Stimulated activated CD4-positive, alpha-beta T cell treated with anti-CD3 and anti-CD28 coated beads, Interleukin-12 subunit alpha, Interleukin-12 subunit beta, amount 100 ng/mL, for 24 hours (primary cell): Measurements from ENCODE around the gene KCNIP1.

Experiments used
- DNase-seq, 2 experiments: peaks; one replicate each; pipeline ENCODE4 v3.0.0-alpha.2; 2020; ENCODE audit warnings: low read depth in 2 of 2

The KCNIP1 gene

DNA sequence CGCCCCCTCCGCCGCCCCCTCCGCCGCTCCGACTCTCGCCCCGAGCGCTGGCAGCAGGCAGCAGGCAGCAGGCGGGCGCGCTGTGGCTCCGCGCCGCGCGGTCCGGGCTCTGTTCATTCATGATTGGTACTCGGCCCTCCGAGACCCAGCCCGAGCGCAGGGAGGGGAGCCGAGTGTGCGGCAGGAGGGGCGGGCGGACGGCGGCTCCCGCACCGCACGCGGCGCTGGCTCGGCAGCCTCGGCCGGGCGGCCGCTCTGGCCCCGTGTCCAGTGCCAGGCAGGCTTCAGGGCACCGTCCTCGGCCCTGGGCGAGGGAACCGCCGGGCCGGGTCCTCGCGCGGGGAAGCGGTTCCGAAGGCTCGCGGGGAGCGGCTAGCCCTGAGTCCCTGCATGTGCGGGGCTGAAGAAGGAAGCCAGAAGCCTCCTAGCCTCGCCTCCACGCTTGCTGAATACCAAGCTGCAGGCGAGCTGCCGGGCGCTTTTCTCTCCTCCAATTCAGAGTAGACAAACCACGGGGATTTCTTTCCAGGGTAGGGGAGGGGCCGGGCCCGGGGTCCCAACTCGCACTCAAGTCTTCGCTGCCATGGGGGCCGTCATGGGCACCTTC is at the start of gene KCNIP1:
TSS of gene KCNIP1 (plus strand) at position 31 of the 607 bp plus-strand sequence.
- no peak for DNase-seq

GRCh38 chr5:170463426-170463825 is 40.4 kb upstream of the KCNIP1 start:
- DNase-seq = no peak

GRCh38 chr5:170464280-170465127 is 39.3 kb upstream of the KCNIP1 start:
- no peak for DNase-seq

- DNase-seq = no peak
Observed at GRCh38 chr5:170466553-170466952, 37.3 kb upstream of the KCNIP1 start.

DNA sequence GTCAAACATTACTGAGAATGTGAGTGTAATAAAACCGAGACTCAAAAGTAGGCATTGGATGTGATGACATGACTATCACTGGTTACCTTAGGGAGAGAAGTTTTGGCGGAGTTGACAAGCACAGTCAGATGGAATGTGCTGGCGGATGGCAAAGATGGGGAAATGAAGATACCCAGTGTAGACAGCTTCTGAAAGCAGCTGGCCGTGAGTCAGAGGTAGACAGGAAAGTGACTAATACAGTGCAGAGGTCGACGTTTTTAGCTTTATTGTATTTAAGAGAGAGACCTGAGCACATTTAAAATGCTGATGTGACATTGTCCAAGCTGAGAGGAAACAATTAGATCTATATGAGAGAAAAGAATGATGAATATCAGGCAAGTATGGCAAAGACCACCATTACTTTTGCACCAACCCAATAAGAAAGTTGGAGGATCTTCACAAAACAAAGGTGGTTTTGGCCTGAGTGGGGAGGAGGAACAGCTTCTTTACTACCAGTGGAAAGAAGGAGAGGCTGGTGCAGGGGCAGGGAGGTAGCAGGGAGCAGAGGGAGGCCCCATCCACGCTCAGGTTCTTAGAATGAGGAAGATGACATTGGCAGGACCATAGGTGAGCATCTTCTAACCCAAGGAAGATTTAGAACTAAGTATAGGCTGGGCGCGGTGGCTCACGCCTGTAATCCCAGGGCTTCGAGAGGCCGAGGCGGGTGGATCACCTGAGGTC is 36.7 kb upstream of the KCNIP1 start:
- peak; percentile 22 to 44 for DNase-seq

DNA sequence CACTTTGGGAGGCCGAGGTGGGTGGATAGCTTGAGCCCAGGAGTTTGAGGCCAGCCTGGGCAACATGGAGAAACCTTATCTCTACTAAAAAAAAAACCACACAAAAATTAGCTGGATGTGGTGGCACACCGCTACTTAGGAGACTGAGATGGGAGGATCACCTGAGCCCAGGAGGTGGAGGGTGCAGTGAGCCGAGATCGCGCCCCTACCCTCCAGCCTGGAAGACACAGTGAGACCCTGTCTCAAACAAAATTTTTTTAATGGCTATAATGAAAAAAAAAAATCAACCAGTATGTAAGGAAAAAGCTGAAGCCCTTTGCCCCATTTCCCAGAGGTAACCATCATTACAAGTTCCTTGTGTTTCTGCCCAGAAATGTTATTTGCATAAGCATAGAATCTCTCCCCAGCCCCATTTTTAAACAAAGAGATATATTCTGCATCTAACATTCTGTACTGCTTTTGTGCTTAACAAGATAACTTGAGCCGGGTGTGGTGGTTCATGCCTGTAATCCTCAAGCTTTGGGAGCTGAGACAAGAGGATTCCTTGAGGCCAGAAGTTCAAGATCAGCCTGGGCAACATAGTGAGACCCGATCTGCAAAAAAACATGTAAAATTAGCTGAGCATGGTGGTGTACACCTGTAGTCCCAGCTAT is 35.1 kb upstream of the KCNIP1 start:
- DNase-seq = no peak

DNA sequence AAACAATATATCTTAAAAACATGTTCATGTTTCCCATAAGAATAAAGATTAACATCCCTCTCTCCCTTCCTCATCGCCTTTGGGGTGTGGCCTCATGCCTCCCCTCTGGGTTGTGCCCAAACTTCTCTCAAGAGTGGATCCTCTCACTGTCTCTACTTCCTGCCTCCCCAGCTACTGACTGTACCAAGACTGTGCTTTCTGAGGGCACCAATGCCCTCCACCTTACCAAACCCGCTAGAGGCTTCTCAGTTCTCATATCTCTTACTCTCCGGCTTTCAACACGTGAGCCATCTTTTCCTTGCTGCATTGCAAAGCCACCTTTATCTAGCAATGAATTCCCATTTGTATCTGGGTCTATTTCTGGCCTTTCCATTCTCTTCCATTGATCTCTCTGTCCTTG is 34.4 kb upstream of the KCNIP1 start:
- no peak for DNase-seq

GRCh38 chr5:170470275-170470674 is 33.5 kb upstream of the KCNIP1 start:
- DNase-seq = no peak

DNA sequence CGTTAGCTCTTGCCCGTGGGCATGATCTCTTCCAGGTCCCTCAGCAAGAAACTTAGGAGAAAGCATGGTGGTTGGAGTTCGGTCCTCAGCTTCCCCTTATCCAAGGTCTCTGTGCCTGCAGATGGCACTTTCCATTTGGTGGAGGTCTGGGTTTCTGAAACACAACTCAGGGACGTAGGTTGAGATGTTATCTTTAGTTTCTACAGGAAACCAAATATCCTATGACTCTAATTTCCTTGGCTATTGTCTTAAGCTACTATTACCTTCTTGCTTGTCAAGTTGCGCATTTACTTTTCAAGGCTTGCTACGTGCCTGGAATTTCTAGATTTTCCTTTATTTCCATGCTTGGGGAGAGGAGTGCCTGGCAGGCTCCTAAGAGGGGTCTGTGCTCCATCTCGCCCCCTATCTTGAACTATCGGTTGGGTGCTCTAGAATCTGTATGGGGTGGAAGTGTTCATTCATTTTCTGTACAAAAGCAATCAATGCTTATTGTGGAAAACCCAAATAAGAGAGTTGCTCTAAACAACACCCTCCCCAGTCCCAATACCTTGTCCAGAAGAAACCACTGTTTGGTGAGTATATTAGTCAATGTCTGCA is 32.9 kb upstream of the KCNIP1 start:
- no peak for DNase-seq

DNA sequence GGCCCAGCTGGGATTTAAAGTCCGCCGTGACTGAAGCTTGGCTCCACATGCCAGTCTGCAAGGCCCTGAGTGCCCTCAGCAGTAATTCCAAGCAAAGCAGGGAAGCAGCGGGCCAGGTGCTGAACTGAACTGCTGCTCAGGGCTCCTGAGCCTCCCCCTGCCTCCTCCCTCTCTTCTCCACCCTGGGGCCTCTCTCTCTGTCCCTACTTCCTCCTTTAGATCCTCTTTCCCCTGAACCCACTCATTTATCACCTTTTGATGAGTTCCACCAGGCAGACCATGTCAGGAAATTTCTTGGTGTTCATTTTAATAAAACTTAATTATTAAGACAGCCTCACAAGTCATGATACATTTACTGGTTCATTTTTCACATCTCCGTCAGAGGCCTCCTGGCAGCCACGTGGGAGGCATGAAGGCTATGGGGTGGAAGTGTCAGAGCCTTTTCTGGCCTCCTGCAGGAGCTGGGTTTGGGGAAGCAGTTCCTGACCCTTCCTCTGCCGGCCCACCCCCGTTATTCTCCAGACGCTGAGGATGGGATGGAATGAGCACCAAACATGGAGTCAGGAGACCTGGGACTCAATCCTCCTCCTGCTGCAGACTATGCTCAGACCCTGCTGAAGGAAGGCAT is 32.2 kb upstream of the KCNIP1 start:
- no peak for DNase-seq

- no peak for DNase-seq
Observed at GRCh38 chr5:170473642-170474041, 30.2 kb upstream of the KCNIP1 start.

DNA sequence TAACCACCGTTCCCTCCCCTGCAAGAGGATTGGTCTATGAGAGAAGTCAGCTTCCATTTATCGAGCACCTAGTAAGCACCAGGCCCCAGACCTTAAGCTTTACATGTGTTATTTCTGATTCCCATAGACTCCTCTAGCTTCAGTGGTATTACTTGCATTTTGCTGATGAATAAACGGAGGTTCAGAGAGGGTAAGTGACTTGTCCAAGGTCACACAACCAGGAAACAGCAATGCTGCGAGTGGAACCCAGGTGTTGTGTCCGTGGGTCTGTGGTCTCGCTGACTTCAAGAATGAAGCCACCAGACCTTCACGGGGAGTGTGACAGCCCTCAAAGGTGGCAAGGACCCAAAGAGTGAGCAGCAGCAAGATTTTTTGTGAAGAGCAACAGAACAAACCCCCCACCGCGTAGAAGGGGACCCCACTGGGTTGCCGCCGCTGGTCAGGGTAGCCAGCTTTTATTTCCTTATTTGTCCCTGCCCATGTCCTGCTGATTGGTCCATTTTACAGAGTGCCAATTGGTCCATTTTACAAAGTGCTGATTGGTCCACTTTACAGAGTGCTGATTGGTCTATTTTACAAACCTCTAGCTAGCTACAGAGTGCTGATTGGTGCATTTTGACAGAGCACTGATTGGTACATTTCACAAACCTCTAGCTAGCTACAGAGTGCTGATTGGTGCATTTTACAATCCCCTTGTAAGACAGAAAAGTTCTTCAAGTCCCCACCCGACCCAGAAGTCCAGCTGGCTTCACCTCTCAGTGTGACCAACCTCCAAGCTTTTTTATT is 29.1 kb upstream of the KCNIP1 start:
- no peak for DNase-seq

DNA sequence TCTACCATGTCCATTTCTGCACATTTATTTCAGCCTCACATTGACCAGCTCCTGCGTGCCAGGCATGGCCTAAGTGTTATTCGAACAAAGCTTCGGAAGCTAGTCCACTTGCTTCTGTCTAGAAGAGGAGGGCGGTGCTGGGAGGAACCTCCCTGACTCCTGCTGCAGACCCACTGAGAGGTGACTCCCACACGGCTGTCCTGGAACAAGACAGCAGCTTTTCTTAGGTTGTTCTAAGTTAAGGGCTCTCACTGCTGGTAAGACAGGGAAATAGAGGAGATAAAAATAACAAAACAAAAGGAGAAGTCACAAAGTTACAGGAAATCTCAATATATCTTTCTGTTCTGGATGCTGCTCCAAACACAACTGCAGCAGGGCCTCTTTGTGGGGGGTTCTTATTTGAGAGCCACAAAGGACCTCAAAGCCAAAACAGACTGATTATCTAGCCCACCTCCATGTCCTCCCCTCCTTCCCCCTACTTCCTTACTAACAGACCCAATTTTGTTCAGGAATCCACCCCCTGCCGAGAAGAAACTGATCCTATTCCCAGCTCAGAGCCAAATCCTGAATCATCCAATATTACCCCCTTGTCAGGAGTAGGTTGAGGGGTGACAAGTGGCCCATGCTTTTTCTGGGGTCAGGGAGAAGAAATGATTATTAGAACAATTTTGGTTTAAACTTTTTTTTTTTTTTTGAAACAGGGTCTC is 28.4 kb upstream of the KCNIP1 start:
- DNase-seq = no peak

- no peak for DNase-seq
Observed at GRCh38 chr5:170476704-170477103, 27.1 kb upstream of the KCNIP1 start.

GRCh38 chr5:170477906-170478305 is 25.9 kb upstream of the KCNIP1 start:
- DNase-seq = no peak

- no peak for DNase-seq
Observed at GRCh38 chr5:170478306-170478705, 25.5 kb upstream of the KCNIP1 start.

GRCh38 chr5:170479484-170479883 is 24.3 kb upstream of the KCNIP1 start:
- no peak for DNase-seq

DNA sequence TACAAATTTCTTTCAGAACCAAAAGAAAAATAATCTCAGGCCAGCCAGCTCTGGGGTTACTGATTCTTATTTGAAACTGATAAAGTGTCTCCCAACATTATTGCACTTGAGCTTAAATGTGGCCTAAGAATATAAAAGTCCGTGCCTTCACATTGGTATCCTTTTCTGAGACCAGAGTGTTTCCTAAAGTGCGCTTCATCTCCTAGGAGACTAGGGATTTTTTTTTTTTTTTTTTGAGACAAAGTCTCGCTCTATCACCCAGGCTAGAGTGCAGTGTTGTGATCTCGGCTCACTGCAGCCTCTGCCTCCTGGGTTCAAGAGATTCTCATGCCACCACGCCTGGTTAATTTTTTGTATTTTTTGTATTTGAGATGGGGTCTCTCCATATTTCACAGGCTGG is 23.6 kb upstream of the KCNIP1 start:
- no peak for DNase-seq

- no peak for DNase-seq
Observed at GRCh38 chr5:170481849-170482248, 22.0 kb upstream of the KCNIP1 start.

DNA sequence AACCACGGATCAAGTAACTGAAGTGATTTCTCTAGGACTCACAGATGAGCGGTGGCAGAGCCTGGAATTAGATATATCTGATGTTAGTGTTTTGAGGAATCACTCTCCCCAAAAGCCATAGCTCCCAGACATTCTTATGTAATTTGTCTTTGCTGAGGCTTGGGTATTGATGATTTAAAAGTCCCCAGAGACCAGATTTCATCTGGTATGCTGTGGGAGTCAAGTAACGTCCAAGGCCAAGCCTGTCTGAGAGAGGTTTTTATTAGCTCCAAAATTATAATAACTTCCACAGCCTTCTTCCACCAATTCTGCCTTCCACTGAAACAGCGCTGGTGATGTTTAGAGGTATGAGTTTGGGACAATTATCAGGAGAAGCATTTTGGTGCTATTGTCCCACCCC is 21.3 kb upstream of the KCNIP1 start:
- DNase-seq = no peak
